Hepatocyte (in vitro differentiated cells): ENCODE measurements around the gene ABITRAM.

Source experiments
- CTCF ChIP-seq: fragments of 200-600 bp; sonication (generic); IDR thresholded peaks from 2 replicates; pipeline ENCODE4 v1.5.1; 2016; ENCODE audit warnings: antibody characterized with exemption, mild to moderate bottlenecking; ENCODE audit not compliant: poor library complexity
- EZH2 ChIP-seq: fragments of 200-600 bp; sonication (generic); IDR thresholded peaks from 2 replicates; pipeline ENCODE4 v1.6.1; 2016; ENCODE audit warnings: antibody characterized with exemption, mild to moderate bottlenecking, borderline replicate concordance
- EZH2phosphoT487 ChIP-seq: fragments of 200-600 bp; sonication (generic); IDR thresholded peaks from one replicate; pipeline ENCODE4 v1.6.1; 2018; ENCODE audit warnings: antibody characterized with exemption, mild to moderate bottlenecking, low read depth, moderate library complexity; ENCODE audit not compliant: unreplicated experiment, severe bottlenecking

- TF ChIP-seq CTCF (no peak), EZH2phosphoT487 (no peak), EZH2 (no peak)
These were observed 48.4 kb upstream of the ABITRAM start for GRCh38 chr9:108885643-108886348.
